H1 (cell line): ENCODE data around the gene KCNAB2. TPM values are rescaled to one million over a fixed set of nuclear protein-coding genes. Genes with fewer than 3 reads are reported as not detected.

Experiments
- CTCF ChIA-PET: fragments of 300-600 bp; sonication (Branson Sonifier 250); formaldehyde crosslinking; loops from one replicate; lab custom pipeline; 2021; ENCODE audit not compliant: partially characterized antibody; lab: Charles Lee
- POLR2A ChIA-PET: fragments of 300-600 bp; sonication (Branson Sonifier 250); formaldehyde crosslinking; loops from one replicate; lab custom pipeline; 2021; ENCODE audit warnings: inconsistent platforms; ENCODE audit not compliant: partially characterized antibody; lab: Charles Lee
- DNase-seq, 2 experiments: peaks; one replicate each; pipeline versions ENCODE4 v3.0.0 to v3.0.0-alpha.2; 2010 to 2022; ENCODE audit warnings: low spot score in 2 of 2, low read depth in 1 of 2, mixed read lengths in 1 of 2
- FAIRE-seq: peaks from 2 replicates; lab custom pipeline; 2011; peaks lifted over from hg19 to GRCh38; lab: Jason Lieb, UNC
- H2AFZ ChIP-seq: 2 replicates; pipeline ENCODE4 v1.8.1; 2012; ENCODE audit warnings: low read length, inconsistent platforms
- H2AK5ac ChIP-seq: 2 replicates; pipeline ENCODE4 v1.6.1; 2013; ENCODE audit warnings: low read depth, low read length
- H2BK120ac ChIP-seq: replicated peaks from 2 replicates; pipeline ENCODE3; 2013; ENCODE audit warnings: low read depth, low read length, inconsistent platforms
- H2BK12ac ChIP-seq: 2 replicates; pipeline ENCODE4 v1.6.1; 2013; ENCODE audit warnings: low read depth, low read length
- H2BK15ac ChIP-seq: 2 replicates; pipeline ENCODE4 v1.6.1; 2013; ENCODE audit warnings: low read length
- H2BK20ac ChIP-seq: 2 replicates; pipeline ENCODE4 v1.6.1; 2013; ENCODE audit warnings: low read length
- H2BK5ac ChIP-seq: 2 replicates; pipeline ENCODE4 v1.6.1; 2013; ENCODE audit warnings: low read depth, low read length
- H3K14ac ChIP-seq: 2 replicates; pipeline ENCODE4 v1.6.1; 2013; ENCODE audit warnings: inconsistent platforms; ENCODE audit not compliant: insufficient read length
- H3K18ac ChIP-seq: 2 replicates; pipeline ENCODE4 v1.6.1; 2013; ENCODE audit warnings: low read length; ENCODE audit errors: extremely low read depth
- H3K23ac ChIP-seq: 2 replicates; pipeline ENCODE4 v1.6.1; 2013; ENCODE audit warnings: inconsistent platforms; ENCODE audit not compliant: insufficient read length
- H3K23me2 ChIP-seq: 2 replicates; pipeline ENCODE4 v1.6.1; 2013; ENCODE audit warnings: low read depth, low read length
- H3K27ac ChIP-seq: 2 replicates; pipeline ENCODE4 v1.6.1; 2011; ENCODE audit warnings: low read depth, low read length, inconsistent platforms
- H3K27me3 ChIP-seq, 4 experiments: replicated peaks in 1 of 4; 1 replicate in 1 of 4; 2 replicates in 3 of 4; pipeline versions ENCODE4 v1.6.1 to v1.8.1; 2011 to 2013; ENCODE audit warnings: low read length in 3 of 4, mild to moderate bottlenecking in 3 of 4, inconsistent platforms in 2 of 4, mixed read lengths in 2 of 4, moderate library complexity in 1 of 4; ENCODE audit not compliant: control insufficient read depth in 3 of 4, insufficient read depth in 3 of 4; ENCODE audit errors: extremely low read depth in 1 of 4
- H3K36me3 ChIP-seq, 4 experiments: 2 replicates each; pipeline versions ENCODE4 v1.6.1 to v1.8.1; 2011 to 2013; ENCODE audit warnings: mild to moderate bottlenecking in 4 of 4, low read length in 3 of 4, moderate library complexity in 2 of 4, control low read depth in 1 of 4, inconsistent platforms in 1 of 4; ENCODE audit not compliant: insufficient read depth in 4 of 4, control insufficient read depth in 2 of 4
- H3K4ac ChIP-seq: replicated peaks from 2 replicates; pipeline ENCODE3; 2013; ENCODE audit warnings: low read length, low read depth, mixed read lengths, inconsistent platforms; ENCODE audit not compliant: insufficient read length
- H3K4me1 ChIP-seq, 4 experiments: replicated peaks in 1 of 4; 1 replicate in 1 of 4; 2 replicates in 3 of 4; pipeline versions ENCODE4 v1.6.1 to v1.8.1; 2011 to 2013; ENCODE audit warnings: low read length in 3 of 4, inconsistent platforms in 2 of 4, mixed read lengths in 1 of 4; ENCODE audit not compliant: insufficient read depth in 4 of 4, control insufficient read depth in 3 of 4
- H3K4me2 ChIP-seq, 2 experiments: 2 replicates each; pipeline versions ENCODE4 v1.6.1 to v1.8.1; 2011 to 2013; ENCODE audit warnings: low read depth in 2 of 2, low read length in 2 of 2, control low read depth in 1 of 2, inconsistent platforms in 1 of 2, mild to moderate bottlenecking in 1 of 2; ENCODE audit not compliant: insufficient read depth in 1 of 2
- H3K4me3 ChIP-seq, 4 experiments: fragments of 200-600, 300-600 bp in 1 of 4; sonication (generic), shearing (Covaris generic), sonication (Bioruptor Twin) in 1 of 4; 2 replicates each; pipeline versions ENCODE4 v1.5.1 to v1.8.1; 2011 to 2016; ENCODE audit warnings: low read length in 4 of 4, low read depth in 3 of 4, control low read depth in 2 of 4, inconsistent platforms in 2 of 4, mild to moderate bottlenecking in 2 of 4, mixed read lengths in 1 of 4, moderate library complexity in 1 of 4; ENCODE audit not compliant: insufficient read depth in 2 of 4; ENCODE audit errors: extremely low read depth in 1 of 4
- H3K56ac ChIP-seq: replicated peaks from 2 replicates; pipeline ENCODE3; 2013; ENCODE audit warnings: low read depth, mild to moderate bottlenecking, mixed read lengths, low read length, inconsistent platforms; ENCODE audit not compliant: insufficient read length
- H3K79me1 ChIP-seq: 2 replicates; pipeline ENCODE4 v1.6.1; 2013; ENCODE audit warnings: low read depth, low read length, control low read depth
- H3K79me2 ChIP-seq, 2 experiments: 2 replicates each; pipeline versions ENCODE4 v1.6.1 to v1.8.1; 2012 to 2013; ENCODE audit warnings: low read length in 2 of 2, mild to moderate bottlenecking in 2 of 2, inconsistent platforms in 1 of 2; ENCODE audit not compliant: insufficient read depth in 2 of 2, control insufficient read depth in 1 of 2
- H3K9ac ChIP-seq, 4 experiments: replicated peaks in 1 of 4; 1 replicate in 1 of 4; 2 replicates in 3 of 4; pipeline versions ENCODE4 v1.6.1 to v1.8.1; 2011 to 2013; ENCODE audit warnings: low read depth in 3 of 4, low read length in 3 of 4, control low read depth in 2 of 4, mild to moderate bottlenecking in 2 of 4, moderate library complexity in 2 of 4, inconsistent platforms in 1 of 4; ENCODE audit errors: extremely low read depth in 1 of 4
- H3K9me3 ChIP-seq, 2 experiments: 2 replicates each; pipeline versions ENCODE4 v1.6.1 to v1.8.1; 2012 to 2013; ENCODE audit warnings: mild to moderate bottlenecking in 2 of 2, moderate library complexity in 2 of 2, control low read depth in 1 of 2, inconsistent platforms in 1 of 2, low read depth in 1 of 2, low read length in 1 of 2, mixed read lengths in 1 of 2; ENCODE audit not compliant: insufficient read depth in 2 of 2
- H4K20me1 ChIP-seq, 2 experiments: replicated peaks in 1 of 2; 2 replicates each; pipeline versions ENCODE3 to v1.8.1; 2011 to 2013; ENCODE audit warnings: inconsistent platforms in 2 of 2, low read length in 2 of 2, mild to moderate bottlenecking in 1 of 2; ENCODE audit not compliant: insufficient read depth in 2 of 2, control insufficient read depth in 1 of 2
- H4K5ac ChIP-seq: 2 replicates; pipeline ENCODE4 v1.6.1; 2013; ENCODE audit warnings: low read length, low read depth, mixed read lengths, inconsistent platforms; ENCODE audit not compliant: insufficient read length
- H4K8ac ChIP-seq: 2 replicates; pipeline ENCODE4 v1.8.0; 2013; ENCODE audit warnings: mild to moderate bottlenecking, moderate library complexity, low read length, inconsistent platforms; ENCODE audit not compliant: insufficient read depth; ENCODE audit errors: extremely low read depth
- H4K91ac ChIP-seq: replicated peaks from 2 replicates; pipeline ENCODE3; 2013; ENCODE audit warnings: low read length, mixed read lengths, inconsistent platforms; ENCODE audit not compliant: insufficient read length
- CREB1 ChIP-seq: IDR thresholded peaks from 2 replicates; pipeline ENCODE4 v1.6.1; 2012; ENCODE audit warnings: inconsistent platforms
- CTBP2 ChIP-seq: IDR thresholded peaks from 2 replicates; pipeline ENCODE4 v1.7.0; 2011; ENCODE audit warnings: borderline replicate concordance, mild to moderate bottlenecking, moderate library complexity, mixed read lengths, low read length; ENCODE audit not compliant: insufficient read depth, insufficient read length
- EGR1 ChIP-seq: IDR thresholded peaks from 2 replicates; pipeline ENCODE4 v1.6.1; 2011; ENCODE audit warnings: low read depth, low read length, borderline replicate concordance
- GTF2F1 ChIP-seq: IDR thresholded peaks from 2 replicates; pipeline ENCODE4 v1.6.1; 2012; ENCODE audit warnings: low read depth, low read length, improper control_type of control experiment, borderline replicate concordance
- HDAC2 ChIP-seq, 2 experiments: fragments of 300-600 bp in 1 of 2; sonication (generic) in 1 of 2; IDR thresholded peaks; 2 replicates each; pipeline ENCODE4 v1.6.1; 2011 to 2012; ENCODE audit warnings: low read depth in 2 of 2, low read length in 2 of 2, mild to moderate bottlenecking in 2 of 2, moderate library complexity in 2 of 2, borderline replicate concordance in 1 of 2, inconsistent platforms in 1 of 2
- JUND ChIP-seq: IDR thresholded peaks from 2 replicates; pipeline ENCODE4 v1.6.1; 2011; ENCODE audit warnings: mild to moderate bottlenecking, improper control_type of control experiment, low read length
- NRF1 ChIP-seq: IDR thresholded peaks from 2 replicates; pipeline ENCODE4 v1.6.1; 2011; ENCODE audit warnings: mild to moderate bottlenecking, low read depth, low read length, improper control_type of control experiment
- WGBS, 2 experiments: shearing (Covaris generic) in 1 of 2; methylation state at CpG; one replicate each; pipeline versions ENCODE4 v1.1.6 to v1.1.7; 2013 to 2015; ENCODE audit warnings: low lambda C conversion rate in 2 of 2, mixed read lengths in 2 of 2, inconsistent platforms in 1 of 2, low coverage in 1 of 2, missing lambda C conversion rate in 1 of 2; ENCODE audit not compliant: insufficient replicate concordance in 2 of 2, insufficient coverage in 1 of 2, insufficient read length in 1 of 2; ENCODE audit errors: extremely low coverage in 1 of 2, missing lambda C conversion rate in 1 of 2; 5-methylcytosine and 5-hydroxymethylcytosine counted together
- polyA plus RNA-seq, 7 experiments: library from polyadenylated mRNA; depleted of rRNA in 3 of 7; stranded (reverse) in 5 of 7; unstranded in 2 of 7; fragments of >200 nt in 5 of 7; fragments of 200-250 nt in 2 of 7; gene quantifications; 1 replicate in 5 of 7; 2 replicates in 1 of 7; 4 replicates in 1 of 7; pipeline versions ENCODE4 v1.2.1 to v1.2.3, GENCODE V29; 2011 to 2013; ENCODE audit warnings: missing spikeins in 2 of 7, mixed read lengths in 2 of 7
- total RNA-seq: library from RNA; stranded (reverse); fragmentation: NEBNext Ultra II Directional; extraction: Animal tissue kit (Norgen Biotek cat#: 25700); gene quantifications from 2 replicates; pipeline ENCODE4 v1.2.1, GENCODE V29; 2021

Gene KCNAB2
- total and polyA plus RNA-seq, 2 of the 8 experiments (the other 6 are each of a cell fraction or from before 2014, with no cell fraction given), result 4.5 to 7.0 TPM

DNA sequence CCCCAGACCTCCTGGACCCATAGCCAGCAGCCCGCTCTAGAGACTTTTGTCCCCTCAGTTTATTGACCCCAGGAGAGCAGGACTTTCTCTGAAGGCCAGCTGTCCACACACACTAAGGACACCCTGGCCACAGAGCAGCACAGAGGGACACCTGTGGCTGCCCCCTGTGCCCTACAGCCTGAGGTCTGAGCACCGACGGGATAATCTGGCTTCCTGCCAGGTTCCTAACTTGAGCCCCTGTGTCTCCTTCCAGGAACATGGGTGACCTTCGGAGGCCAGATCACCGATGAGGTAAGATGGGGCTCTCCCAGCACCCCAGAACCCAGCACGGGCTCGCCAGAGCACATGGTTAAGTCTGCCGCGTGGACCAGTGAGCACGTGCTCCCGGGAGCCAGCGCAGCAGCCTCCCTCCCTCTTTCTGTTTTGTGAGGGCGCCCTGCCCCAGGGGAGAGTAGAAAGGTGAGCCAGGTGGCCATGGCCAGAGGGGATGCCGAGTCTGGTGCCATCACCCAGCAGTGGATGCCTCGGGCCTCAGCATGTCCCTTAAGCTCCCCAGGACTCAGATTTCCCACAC, 27.9 kb downstream of the KCNAB2 start:
- H4K8ac ChIP-seq, result no peak overlapping the region; the same call in 1 of the 2 replicates
- no peak overlapping the region; the same call in 1 of the 2 replicates for H2BK5ac ChIP-seq
- no peak overlapping the region for H4K91ac ChIP-seq
- no peak overlapping the region for H2AFZ ChIP-seq
- H2BK120ac ChIP-seq, result no peak overlapping the region
- H3K36me3 ChIP-seq, result no peaks in the 10 kb centered on the region
- H3K9me3 ChIP-seq, result no peaks in the 10 kb centered on the region
- no peak overlapping the region for H3K14ac ChIP-seq
- ChIA-PET CTCF (interaction anchor here (0.5 to 4.6 kb wide), 9 partner anchors 10 to 247 kb away, joined by 3 to 22 read pairs (median 4); no protein-coding TSS in a partner anchor), POLR2A (no interaction called here)
- WGBS, 2 experiments, result 90% methylated on average over 9 of the region's 15 CpGs; no CpG with 5 or more reads in 1 of the 2 experiments
- H2BK15ac ChIP-seq, result no peak overlapping the region
- FAIRE-seq (no peak), DNase-seq (no peak)
- no peaks in the 10 kb centered on the region for H3K79me2 ChIP-seq
- no peak overlapping the region for H3K9ac ChIP-seq
- H3K23me2 ChIP-seq, result no peaks in the 10 kb centered on the region
- H4K20me1 ChIP-seq, result peaks cover 0 to 2% of the 10 kb centered on the region in 2 experiments
- H3K18ac ChIP-seq, result no peak overlapping the region
- no peaks in the 10 kb centered on the region; a peak in 1 of 7 replicates for H3K27me3 ChIP-seq
- H3K27ac ChIP-seq, result no peak overlapping the region
- H2AK5ac ChIP-seq, result no peak overlapping the region
- TF ChIP-seq CREB1 (no peak), HDAC2 (IDR thresholded peaks at IDR 0.05; ENCODE audit: borderline replicate concordance in 1 of 2, low read depth in 2 of 2, low read length in 2 of 2) (no peak), JUND (no peak), NRF1 (no peak), EGR1 (no peak), CTBP2 (no peak), GTF2F1 (no peak)
- H2BK20ac ChIP-seq, result no peak overlapping the region
- no peak overlapping the region for H3K23ac ChIP-seq
- no peaks in the 10 kb centered on the region for H3K79me1 ChIP-seq
- no peak overlapping the region for H3K4me2 ChIP-seq
- H3K4me3 ChIP-seq, result no peak overlapping the region
- no peak overlapping the region for H3K4ac ChIP-seq
- H4K5ac ChIP-seq, result no peak overlapping the region
- no peak overlapping the region for H2BK12ac ChIP-seq
- no peak overlapping the region for H3K56ac ChIP-seq
- H3K4me1 ChIP-seq, result peaks cover 0 to 2% (median under 1%) of the 10 kb centered on the region in 4 experiments; a peak in 3 of 7 replicates
